Measurements from ENCODE around the gene SPECC1. TPM values are rescaled to one million over a fixed set of nuclear protein-coding genes. Genes with fewer than 3 reads are reported as not detected.
A peak's percentile ranks its signal among the peaks of the same experiment; 100 is the strongest.
"Not testable (repeated sequence)": the region's sequence is repeated elsewhere in the genome, so short reads cannot be mapped to it uniquely, and the experiment has no call there.

SPECC1 gene
- total RNA-seq, 1 donor from 2014 or later: 55.4 TPM

DNA sequence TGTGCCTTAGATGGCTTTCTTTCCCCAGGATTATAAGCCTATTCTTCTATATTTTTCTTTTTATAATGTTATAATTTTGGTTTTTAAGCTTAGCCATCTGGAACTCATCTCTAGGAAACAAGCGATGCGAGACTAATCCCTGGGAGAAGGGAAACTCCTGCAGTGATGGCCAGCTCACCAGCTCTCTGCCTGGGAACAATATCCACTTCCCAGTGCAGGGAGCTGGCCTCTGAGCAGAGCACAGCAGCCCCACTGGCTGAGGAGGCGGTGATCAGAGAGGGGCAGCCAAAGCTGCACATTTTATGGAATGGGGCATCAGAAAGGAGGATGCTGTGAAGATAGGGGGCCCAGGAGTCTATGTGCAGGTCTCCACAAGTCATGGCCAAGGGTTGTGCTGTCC is 274.9 kb downstream of the SPECC1 start:
- FAIRE-seq (no peak), DNase-seq (ENCODE audit: low spot score in 2 of 2) (no peak)

- DNase-seq (ENCODE audit: low spot score in 2 of 2) (no peak), FAIRE-seq (no peak)
Measured at GRCh38 chr17:20284570-20285295, 275.6 kb downstream of the SPECC1 start.

DNA sequence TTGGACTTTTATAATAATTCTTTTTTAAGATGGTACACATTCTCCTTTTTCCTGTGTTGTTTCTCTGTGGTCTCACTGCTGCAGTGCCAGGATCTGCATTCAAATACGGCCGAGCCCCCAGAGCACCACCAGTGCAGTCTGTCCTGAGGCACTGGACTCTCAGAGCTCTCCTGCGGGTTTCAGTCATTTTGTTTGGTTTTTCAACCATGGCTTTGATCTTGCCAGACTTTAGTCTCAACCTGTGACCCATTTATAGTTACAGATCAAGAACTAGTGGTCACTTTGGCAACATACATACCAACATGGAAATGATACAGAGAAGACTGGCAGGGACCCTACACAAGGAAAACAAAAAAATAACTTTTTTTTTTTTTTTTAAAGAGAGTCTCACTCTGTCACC is 280.8 kb downstream of the SPECC1 start:
- FAIRE-seq: no peak
- DNase-seq (ENCODE audit: low spot score in 2 of 2): no peak

DNA sequence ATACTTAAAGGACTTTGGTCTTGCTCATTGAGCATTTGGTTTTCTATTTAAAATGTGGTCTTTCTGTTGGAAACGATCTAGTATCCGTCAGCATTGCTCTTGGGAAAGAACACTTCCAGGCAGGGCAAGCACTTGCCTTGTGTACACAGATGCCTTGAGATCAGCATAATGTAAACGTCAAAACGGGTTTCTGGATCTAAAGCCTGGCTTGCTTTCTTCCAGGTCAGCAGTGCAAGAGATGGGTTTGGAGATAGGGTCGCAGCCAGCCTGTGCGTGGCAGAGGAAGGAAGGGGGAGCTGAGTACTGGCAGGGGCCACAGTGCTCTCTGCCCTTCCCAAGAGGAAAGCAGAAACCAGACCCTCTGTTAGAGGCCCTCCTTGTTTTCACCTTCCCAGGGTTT is 282.7 kb downstream of the SPECC1 start:
- FAIRE-seq: no peak
- DNase-seq (ENCODE audit: low spot score in 2 of 2): no peak

- FAIRE-seq (no peak), DNase-seq (ENCODE audit: low spot score in 2 of 2) (no peak)
Measured at GRCh38 chr17:20293501-20293900, 284.3 kb downstream of the SPECC1 start.

GRCh38 chr17:20294120-20294519 is 285.0 kb downstream of the SPECC1 start:
- no peak for DNase-seq (ENCODE audit: low spot score in 2 of 2)
- no peak for FAIRE-seq

DNA sequence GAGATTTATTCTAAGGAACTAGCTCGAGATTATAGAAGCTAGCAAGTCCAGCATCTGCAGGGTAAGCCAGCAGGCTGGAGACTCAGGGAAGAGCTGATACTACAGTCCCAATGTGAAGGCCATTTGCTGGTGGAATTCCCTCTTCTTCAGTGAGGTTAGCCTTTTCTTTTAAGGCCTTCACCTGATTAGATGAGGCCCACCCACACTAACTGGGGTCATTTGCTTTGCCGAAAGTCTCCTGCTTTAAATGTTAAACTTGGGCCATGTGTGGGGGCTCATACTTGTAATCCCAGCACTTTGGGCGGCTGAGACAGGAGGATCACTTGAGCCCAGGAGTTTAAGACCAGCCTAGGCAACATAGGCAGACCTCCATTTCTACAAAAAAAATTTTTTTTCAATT is 289.9 kb downstream of the SPECC1 start:
- DNase-seq (ENCODE audit: low spot score in 2 of 2) (no peak), FAIRE-seq (no peak)

GRCh38 chr17:20300436-20300934 is 291.3 kb downstream of the SPECC1 start:
- FAIRE-seq (no peak), DNase-seq (ENCODE audit: low spot score in 2 of 2) (peak in 1 of 2 donors; percentile 35)

- DNase-seq (ENCODE audit: low spot score in 2 of 2): no peak
- FAIRE-seq: no peak
Measured at GRCh38 chr17:20302246-20302917, 293.2 kb downstream of the SPECC1 start.

DNA sequence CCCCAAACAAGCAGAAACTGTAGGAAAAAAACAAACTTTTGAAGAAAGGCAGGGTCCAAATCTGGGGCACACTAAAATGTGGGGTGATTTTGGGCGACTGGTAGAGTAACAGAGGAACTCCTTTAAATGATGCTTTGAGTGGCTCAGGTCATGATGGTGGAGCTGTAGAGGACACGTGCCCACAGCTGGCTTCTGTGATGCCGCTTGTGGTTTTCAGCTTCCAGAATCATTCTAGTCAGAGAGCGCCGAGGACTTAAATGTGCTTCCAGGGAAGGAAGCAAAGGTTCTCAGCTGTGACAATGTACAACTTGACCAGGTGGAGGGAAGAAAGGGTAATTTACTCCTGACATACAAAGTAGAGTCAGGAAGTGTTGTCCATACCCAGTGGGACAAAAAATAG is 295.8 kb downstream of the SPECC1 start:
- DNase-seq (ENCODE audit: low spot score in 2 of 2): no peak
- no peak for FAIRE-seq

GRCh38 chr17:20306924-20307323 is 297.8 kb downstream of the SPECC1 start:
- no peak for FAIRE-seq
- DNase-seq (ENCODE audit: low spot score in 2 of 2): no peak

DNA sequence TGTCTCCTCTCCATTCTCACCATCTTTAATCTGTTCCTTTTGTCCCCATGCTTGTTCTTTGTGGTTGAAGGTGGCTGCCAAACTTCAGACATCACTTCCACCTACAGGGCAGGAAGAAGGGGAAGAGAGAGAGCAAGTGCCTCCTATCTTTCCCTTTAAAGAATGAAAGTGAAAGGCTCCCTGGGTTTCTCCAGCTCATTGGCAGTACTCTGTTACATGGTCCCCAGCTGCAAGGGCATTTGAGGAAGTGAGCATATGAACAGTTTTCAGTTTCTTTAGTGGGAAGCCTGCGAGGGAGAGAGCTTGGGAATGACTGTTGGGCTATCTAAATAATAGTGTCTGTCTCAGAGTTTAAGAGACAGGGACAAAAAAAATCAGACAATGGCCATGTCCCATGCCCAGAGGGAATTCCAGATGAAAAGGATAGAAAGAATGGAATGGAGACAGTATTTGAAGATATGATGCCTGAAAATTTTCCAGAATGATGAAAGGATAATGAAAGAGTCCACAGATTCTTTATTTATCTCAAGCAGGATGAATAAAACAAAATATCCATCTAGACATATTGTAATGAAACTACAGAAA is 298.3 kb downstream of the SPECC1 start:
- DNase-seq (ENCODE audit: low spot score in 2 of 2) (no peak), FAIRE-seq (no peak)

DNA sequence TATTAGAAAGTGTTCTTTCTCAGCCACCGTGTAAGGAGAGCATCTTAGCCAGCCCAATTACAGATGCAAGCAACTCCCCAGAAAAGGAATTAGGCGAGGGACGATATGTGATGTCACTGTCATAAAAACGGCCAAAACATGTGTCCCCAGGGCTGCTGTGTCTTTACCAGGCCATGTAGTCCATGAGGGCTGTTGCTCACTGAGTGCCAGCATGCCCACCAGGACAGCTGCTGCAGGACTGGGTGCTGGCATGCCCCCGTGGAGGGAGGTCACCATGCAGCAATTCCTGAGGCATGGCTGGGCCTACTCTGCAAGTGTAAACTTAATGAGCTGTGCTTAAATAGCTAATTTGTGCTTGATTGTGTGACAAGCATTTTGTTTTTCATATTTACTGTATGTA is 301.3 kb downstream of the SPECC1 start:
- DNase-seq (ENCODE audit: low spot score in 2 of 2) (no peak), FAIRE-seq (no peak)

GRCh38 chr17:20313306-20313705 is 304.1 kb downstream of the SPECC1 start:
- no peak for FAIRE-seq
- DNase-seq (ENCODE audit: low spot score in 2 of 2): no peak

DNA sequence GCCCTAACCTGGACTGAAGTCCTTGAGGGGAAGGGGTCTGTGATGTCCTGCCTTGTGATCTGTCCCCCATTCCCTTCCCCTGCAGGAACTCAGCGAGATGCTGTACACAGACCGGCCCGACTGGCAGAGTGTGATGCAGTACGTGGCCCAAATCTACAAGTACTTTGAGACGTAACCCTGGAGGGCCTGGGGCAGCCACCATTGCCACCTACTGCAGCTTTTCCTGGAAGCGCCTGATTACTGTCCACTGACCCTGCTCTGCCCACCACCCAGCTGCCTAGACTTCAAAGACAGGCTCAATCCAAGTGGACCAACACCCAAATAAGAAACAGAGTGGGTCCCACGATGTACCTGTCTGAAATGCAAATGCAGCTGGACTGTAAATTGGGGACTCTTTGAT is 304.7 kb downstream of the SPECC1 start:
- FAIRE-seq: no peak

DNA sequence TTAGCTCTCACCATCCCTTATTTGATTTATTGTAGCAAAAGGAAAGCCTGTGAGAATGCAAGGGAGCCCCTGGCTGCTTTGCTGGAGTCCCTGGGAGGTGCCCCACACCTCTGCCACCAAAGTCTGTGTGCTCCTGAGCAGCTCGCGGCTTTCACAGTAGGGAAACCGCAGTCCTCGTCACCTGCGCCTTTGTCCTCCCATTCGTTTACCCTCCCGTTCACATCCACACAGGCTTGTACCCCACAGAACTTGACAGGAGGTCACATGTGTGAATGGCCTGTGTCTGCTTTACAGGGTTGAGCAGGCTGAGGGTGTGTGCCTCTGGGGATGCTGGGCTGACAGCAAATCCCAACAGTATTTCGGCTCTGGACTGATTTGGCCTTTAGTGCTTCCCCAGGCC is 305.7 kb downstream of the SPECC1 start:
- DNase-seq (ENCODE audit: low spot score in 2 of 2): no peak
- FAIRE-seq: no peak

More for the DNA sequence above, 304.7 kb downstream of the SPECC1 start:
- no peak for DNase-seq (ENCODE audit: low spot score in 2 of 2)

- DNase-seq (ENCODE audit: low spot score in 2 of 2) (no peak), FAIRE-seq (no peak)
Measured at GRCh38 chr17:20315311-20315710, 306.2 kb downstream of the SPECC1 start.

- DNase-seq (ENCODE audit: low spot score in 2 of 2) (no peak), FAIRE-seq (no peak)
Measured at GRCh38 chr17:20315821-20316220, 306.7 kb downstream of the SPECC1 start.

DNA sequence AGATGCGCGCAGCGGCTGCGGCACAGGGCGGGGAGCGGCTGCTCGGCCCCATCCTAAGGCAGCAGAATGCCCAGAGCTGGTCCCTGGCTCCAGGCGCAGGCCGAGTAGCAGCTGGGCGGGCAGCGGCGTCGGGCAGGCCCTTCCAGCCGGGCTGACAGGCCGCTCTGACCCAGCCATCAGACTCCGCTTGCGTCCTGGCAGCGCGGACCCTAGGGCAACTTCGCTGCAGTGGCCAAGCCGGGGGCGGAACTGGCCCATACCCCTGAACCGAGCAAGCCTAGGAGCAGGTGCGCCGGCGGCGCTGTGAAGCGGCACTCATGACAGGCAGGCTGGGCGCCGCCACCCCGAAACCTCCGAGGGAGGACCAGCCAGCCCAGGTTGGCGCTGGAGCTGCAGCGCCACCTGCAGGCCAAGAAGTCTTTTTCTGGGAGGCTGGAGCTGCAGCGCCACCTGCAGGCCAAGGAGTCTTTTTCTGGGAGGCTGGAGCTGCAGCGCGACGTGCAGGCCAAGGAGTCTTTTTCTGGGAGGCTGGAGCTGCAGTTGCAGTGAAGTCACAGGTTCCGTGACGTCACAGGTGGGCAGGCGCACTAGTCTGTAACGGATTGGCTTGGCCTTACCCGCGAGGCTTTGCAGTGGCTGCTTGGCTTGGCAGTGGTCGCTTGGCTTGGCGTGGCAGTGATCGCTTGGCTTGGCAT is 311.5 kb downstream of the SPECC1 start:
- FAIRE-seq: not testable (repeated sequence)

DNA sequence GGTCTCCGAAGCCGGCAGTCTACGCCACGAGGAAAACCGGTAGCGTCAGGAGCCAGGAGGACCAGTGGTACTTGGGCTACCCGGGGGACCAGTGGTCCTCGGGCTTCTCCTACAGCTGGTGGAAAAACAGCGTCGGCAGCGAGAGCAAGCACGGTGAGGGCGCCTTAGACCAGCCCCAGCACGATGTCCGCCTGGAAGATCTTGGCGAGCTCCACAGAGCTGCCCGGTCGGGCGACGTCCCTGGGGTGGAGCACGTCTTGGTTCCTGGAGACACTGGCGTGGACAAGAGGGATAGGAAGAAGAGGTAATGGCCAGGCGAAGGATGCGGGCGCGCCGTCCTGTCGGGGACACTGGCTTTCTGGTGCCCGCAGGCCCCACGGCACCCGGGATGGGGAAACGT is 312.2 kb downstream of the SPECC1 start:
- FAIRE-seq: not testable (repeated sequence)

More for the DNA sequence above, 311.5 kb downstream of the SPECC1 start:
- DNase-seq (ENCODE audit: low spot score in 2 of 2): not testable (repeated sequence)

DNA sequence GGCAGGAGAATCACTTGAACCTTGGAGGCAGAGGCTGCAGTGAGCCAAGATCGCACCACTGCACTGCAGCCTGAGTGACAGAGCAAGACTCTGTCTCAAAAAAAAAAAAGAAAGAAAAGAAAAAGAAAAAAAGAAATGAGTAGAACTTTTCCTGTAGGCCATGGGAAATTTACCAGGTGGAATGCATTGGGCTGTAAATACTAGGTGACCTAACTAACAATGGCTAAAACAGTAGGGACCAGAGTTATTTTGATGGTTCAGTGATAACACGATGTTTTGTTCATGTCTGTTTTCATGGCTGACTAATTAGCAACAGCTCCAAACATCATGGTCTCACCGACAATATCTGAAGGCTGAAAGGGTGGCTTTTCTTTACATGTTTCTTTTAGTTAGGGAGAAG is 318.6 kb downstream of the SPECC1 start:
- FAIRE-seq; DNase-seq (ENCODE audit: low spot score in 2 of 2): not testable (repeated sequence)

More for the DNA sequence above, 312.2 kb downstream of the SPECC1 start:
- DNase-seq (ENCODE audit: low spot score in 2 of 2): not testable (repeated sequence)

Measured in frontal cortex (tissue), 4 donors.